ENCODE data around the gene TRIM67. TPM values are rescaled to one million over a fixed set of nuclear protein-coding genes. Genes with fewer than 3 reads are reported as not detected.
"Not testable (repeated sequence)": the region's sequence is repeated elsewhere in the genome, so short reads cannot be mapped to it uniquely, and the experiment has no call there.

The TRIM67 gene
- total RNA-seq, 2 donors from 2014 or later, result 0.12 TPM; not detected in 1

DNA sequence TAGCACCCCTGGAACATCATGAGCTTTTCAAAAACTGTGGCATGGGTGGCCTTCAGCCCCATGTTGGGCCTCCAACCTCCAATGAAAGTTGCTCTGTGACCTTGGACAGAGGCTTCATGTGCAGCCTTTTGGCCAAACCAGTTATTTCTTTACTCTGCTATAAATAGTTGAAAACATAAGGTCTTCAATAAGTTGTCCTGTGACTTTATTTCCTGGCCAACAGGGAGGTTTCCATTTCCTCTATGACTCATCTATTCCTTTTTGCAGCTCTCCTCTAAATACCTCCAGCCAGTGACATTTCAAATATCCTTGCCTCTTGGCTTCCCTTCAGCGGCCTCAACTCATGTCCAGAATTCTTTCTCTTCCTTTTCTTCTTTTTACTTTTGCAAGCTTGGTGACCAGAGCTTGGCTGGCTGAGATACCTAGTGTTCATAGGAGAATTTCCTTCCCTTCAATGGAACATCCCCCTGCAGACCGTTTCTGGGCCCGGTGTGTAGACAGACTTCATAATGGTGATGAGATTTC is 22.7 kb upstream of the TRIM67 start:
- Mint-ChIP-seq H3K4me3 (no peak overlapping the region), H3K9me3 (no peaks in the 10 kb centered on the region), H3K36me3 (ENCODE audit: insufficient read depth in 2 of 2) (peaks cover 0 to 2% of the 10 kb centered on the region in 2 donors), H3K27me3 (ENCODE audit: low read depth) (peaks cover 36% of the 10 kb centered on the region), H3K27ac (no peak overlapping the region), H3K4me1 (ENCODE audit: low read depth) (no peaks in the 10 kb centered on the region)
- DNase-seq, result no peak
- no peak for ATAC-seq (replicated peaks in 1 of 2)

DNA sequence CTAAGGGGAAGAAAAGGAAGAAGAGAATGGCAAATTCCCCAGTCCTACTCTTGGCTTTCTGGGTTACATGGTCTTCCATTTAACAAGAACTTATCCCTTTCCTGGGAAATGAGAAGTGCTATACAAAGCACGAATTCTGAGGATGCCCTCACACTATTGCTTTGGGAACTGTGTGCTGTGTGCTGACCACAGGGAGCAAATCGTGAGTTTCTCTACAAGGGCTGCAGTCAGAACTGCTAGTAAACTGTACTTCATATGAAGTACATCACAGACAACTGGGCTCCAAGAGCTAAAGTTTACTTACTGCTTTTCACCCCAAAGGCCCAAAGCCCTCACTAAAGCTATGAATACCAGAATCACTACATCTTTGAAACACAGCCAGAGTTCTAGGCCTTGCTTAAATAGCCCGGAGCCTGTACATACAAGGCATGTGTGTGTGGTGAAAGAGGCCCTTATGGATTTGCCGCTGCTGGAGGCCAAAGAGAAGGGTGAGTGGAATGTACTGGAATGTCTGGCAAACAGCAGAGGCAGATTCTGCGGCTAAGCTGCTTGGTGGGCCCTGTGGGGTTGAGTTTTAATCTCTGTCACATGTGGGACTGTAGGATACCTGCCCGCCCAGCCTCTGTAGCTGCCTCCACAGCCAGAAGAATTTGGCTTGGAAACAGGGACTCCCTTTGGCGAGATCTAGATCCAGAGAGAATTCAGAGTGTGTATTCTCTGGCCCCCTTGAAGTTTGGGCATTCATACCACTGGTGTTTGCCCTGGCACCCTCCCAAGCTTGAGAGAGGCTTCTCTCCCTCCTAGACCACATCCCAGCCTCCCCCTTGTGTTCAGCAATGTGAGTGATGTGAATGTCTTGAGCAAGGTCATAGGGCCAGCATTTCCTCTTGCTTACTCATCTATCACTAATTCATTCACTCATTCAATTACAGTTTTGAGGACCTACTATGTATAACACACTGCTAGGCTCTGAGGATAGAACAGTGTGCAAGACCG is 21.9 kb upstream of the TRIM67 start:
- ATAC-seq (replicated peaks in 1 of 2), result no peak
- Mint-ChIP-seq H3K36me3 (ENCODE audit: insufficient read depth in 2 of 2) (peaks cover 0 to 2% of the 10 kb centered on the region in 2 donors), H3K27ac (no peak overlapping the region), H3K4me1 (ENCODE audit: low read depth) (no peaks in the 10 kb centered on the region), H3K4me3 (no peak overlapping the region), H3K9me3 (no peaks in the 10 kb centered on the region), H3K27me3 (ENCODE audit: low read depth) (peaks cover 38% of the 10 kb centered on the region)
- DNase-seq, result no peak

DNA sequence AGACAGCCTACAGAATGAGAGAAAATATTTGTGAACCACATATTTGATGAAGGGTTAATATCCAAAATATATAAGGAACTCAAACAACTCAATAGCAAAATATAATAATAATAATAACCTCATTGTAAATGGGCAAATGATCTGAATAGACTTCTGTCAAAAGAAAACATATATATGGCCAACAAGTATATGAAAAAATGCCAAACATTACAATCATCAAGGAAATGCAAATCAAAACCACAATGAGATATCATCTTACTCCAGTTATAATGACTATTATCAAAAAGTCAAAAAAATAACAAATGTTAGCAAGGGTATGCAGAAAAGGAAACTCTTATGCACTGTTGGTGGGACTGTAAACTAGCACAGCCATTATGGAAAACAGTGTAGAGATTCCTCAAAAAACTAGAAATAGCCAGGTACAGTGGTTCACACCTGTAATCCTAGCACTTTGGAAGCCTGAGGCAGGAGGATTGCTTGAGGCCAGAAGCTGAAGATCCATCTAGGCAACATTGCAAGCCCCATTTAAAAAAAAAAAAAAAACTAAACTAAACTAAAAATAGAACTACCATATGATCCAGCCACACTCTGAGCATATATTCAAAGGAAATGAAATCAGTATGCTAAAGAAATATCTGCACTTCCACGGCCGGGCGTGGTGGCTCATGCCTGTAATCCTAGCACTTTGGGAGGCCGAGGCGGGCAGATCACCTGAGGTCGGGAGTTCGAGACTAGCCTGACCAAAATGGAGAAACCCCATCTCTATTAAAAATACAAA is 17.3 kb upstream of the TRIM67 start:
- H3K9me3 Mint-ChIP-seq, result no peaks in the 10 kb centered on the region
- ATAC-seq (replicated peaks in 1 of 2) (no peak), DNase-seq (no peak)
- no peaks in the 10 kb centered on the region for H3K4me1 Mint-ChIP-seq (ENCODE audit: low read depth)
- no peak overlapping the region for H3K27ac Mint-ChIP-seq
- H3K27me3 Mint-ChIP-seq (ENCODE audit: low read depth), result peaks cover 55% of the 10 kb centered on the region
- peaks cover 0 to 2% of the 10 kb centered on the region in 2 donors for H3K36me3 Mint-ChIP-seq (ENCODE audit: insufficient read depth in 2 of 2)
- no peak overlapping the region for H3K4me3 Mint-ChIP-seq

DNA sequence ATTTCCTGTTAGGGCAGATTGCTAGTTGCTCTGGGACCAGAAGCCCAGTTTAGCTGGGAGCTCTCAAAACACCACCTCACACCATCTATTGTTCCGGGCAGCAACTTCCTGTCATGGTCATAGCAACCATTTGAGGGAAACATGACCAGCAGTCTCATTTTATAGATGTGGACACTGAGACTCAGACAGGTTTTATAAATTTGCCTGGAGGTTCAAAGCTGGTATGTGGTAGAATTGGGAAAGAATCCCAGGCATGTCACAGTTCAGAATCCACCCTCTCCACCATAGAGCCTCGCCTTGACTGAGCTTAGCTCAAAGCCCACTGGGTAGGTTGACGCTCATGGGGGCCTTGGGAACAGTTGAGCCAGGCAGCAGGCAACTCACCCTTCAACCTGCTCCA is 14.0 kb upstream of the TRIM67 start:
- H3K4me1 Mint-ChIP-seq (ENCODE audit: low read depth), result no peaks in the 10 kb centered on the region

DNA sequence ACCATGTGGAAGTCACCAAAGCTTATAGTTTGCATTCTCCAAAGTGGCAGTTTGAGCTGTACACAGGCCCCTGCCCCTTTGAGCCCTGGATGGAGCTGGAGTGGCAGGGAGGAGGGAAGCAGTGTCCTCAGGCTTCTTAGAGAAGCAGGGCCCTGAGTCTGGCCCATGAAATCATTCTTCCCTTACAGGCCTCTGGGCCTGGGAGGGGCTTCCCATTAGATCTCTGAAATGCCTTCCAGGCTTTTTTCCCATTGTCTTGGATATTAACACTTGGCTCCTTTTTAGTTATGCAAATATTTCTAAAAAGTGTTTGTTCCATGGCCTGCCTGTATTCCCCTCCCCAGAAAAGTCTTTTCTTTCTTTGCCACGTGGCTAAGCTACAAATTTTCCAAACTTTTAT is 10.0 kb upstream of the TRIM67 start:
- Mint-ChIP-seq H3K4me1 (ENCODE audit: low read depth) (no peaks in the 10 kb centered on the region), H3K4me3 (no peak overlapping the region), H3K27ac (no peak overlapping the region), H3K36me3 (ENCODE audit: insufficient read depth in 2 of 2) (peaks cover 0 to 1% of the 10 kb centered on the region in 2 donors), H3K9me3 (peaks cover 6 to 14% of the 10 kb centered on the region in 2 donors), H3K27me3 (ENCODE audit: low read depth) (peaks cover 46% of the 10 kb centered on the region)
- DNase-seq (no peak), ATAC-seq (replicated peaks in 1 of 2) (no peak)

More for the DNA sequence above, 14.0 kb upstream of the TRIM67 start:
- Mint-ChIP-seq H3K4me3 (no peak overlapping the region), H3K27ac (no peak overlapping the region), H3K9me3 (peaks cover 6 to 14% of the 10 kb centered on the region in 2 donors), H3K36me3 (ENCODE audit: insufficient read depth in 2 of 2) (peaks cover 0 to 1% of the 10 kb centered on the region in 2 donors), H3K27me3 (ENCODE audit: low read depth) (peaks cover 46% of the 10 kb centered on the region)
- DNase-seq, result no peak
- ATAC-seq (replicated peaks in 1 of 2), result no peak

DNA sequence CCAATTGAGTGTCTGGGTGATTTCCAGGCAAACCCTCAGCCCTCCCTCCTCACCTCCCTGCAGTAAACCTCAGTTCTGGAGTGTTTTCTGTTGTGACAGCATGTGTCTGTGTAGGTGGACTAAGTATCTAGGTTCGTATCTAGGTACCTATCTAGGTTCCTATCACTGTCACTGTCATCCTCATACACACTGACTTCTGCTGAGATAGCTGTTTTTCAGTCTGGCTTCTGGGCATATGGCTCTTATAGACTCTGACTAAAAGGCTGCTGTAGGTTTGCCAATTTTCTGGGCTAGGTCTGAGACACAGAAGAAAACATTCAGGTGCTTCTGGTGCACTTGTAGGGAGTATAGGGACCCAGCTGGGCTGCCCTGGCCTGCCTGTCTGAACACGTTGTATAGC is 8.1 kb upstream of the TRIM67 start:
- peaks cover 59% of the 10 kb centered on the region for H3K27me3 Mint-ChIP-seq (ENCODE audit: low read depth)
- no peak overlapping the region for H3K27ac Mint-ChIP-seq
- peaks cover 0 to 1% of the 10 kb centered on the region in 2 donors for H3K36me3 Mint-ChIP-seq (ENCODE audit: insufficient read depth in 2 of 2)
- H3K4me1 Mint-ChIP-seq (ENCODE audit: low read depth), result no peaks in the 10 kb centered on the region
- no peak overlapping the region for H3K4me3 Mint-ChIP-seq
- ATAC-seq (replicated peaks in 1 of 2) (no peak), DNase-seq (no peak)
- H3K9me3 Mint-ChIP-seq, result peaks cover 6 to 14% of the 10 kb centered on the region in 2 donors

DNA sequence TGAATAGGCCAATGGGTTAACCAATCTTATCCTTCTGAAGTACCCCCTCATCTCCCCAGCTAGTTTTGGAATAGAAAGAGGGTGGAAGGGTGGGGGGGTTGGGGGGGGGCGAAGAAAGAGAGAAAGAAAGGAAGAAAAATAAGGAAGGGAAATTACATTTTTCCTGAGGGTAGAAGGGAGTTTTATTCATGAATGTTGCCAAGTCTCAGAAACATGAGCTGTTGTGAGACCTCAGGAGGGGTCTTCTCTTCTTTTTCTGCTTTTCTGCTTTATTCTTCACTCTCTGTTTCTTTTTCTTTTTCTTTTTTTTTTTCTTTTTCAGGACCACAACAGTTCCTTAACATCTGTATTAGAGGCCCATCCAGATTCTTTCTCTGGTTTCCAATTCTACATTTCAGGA is 6.0 kb upstream of the TRIM67 start:
- peaks cover 65% of the 10 kb centered on the region for H3K27me3 Mint-ChIP-seq (ENCODE audit: low read depth)
- H3K27ac Mint-ChIP-seq, result no peak overlapping the region
- DNase-seq (no peak), ATAC-seq (replicated peaks in 1 of 2) (no peak)
- peaks cover 6 to 10% of the 10 kb centered on the region in 2 donors for H3K9me3 Mint-ChIP-seq
- H3K4me1 Mint-ChIP-seq (ENCODE audit: low read depth), result no peaks in the 10 kb centered on the region
- no peak overlapping the region for H3K4me3 Mint-ChIP-seq
- H3K36me3 Mint-ChIP-seq (ENCODE audit: insufficient read depth in 2 of 2), result peaks cover 0 to 1% of the 10 kb centered on the region in 2 donors

DNA sequence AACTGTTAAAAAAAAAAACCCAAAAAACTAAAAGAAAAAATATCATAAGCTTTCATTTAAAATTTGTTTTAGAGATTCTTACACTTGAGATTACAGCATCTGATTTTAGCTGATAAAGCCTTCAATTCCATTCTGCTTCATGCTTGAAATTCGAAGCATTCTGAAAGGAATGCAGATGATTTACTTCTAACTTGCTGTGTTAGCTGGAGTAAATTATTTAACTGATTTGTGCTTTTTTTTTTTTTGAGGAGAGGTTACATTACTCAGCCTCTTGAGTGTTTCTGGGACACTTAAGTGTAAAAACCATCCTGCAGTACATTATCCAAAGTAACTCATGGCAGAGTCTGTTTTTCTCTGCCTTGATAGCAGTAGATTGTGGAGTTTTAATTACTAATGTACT is 4.5 kb upstream of the TRIM67 start:
- no peak overlapping the region for H3K27ac Mint-ChIP-seq

DNA sequence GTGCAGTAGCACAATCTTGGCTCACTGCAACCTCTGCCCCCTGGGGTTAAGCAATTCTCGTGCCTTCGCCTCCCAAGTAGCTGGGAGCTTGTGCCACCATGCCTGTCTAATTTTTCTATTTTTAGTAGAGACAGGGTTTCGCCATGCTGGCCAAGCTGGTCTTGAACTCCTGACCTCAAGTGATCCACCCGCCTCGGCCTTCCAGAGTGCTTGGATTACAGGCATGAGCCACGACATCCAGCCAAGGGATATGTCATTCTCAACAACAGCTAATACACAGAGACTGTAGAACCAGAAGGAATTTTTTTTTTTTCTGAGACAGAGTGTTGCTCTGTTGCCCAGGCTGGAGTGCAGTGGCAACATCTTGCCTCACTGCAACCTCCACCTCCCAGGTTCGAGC is 3.7 kb upstream of the TRIM67 start:
- H3K4me3 Mint-ChIP-seq; ATAC-seq (replicated peaks in 1 of 2); H3K4me1 Mint-ChIP-seq (ENCODE audit: low read depth); H3K36me3 Mint-ChIP-seq (ENCODE audit: insufficient read depth in 2 of 2); DNase-seq; H3K9me3 Mint-ChIP-seq; H3K27ac Mint-ChIP-seq: not testable (repeated sequence)
- peaks cover 62% of the 10 kb centered on the region for H3K27me3 Mint-ChIP-seq (ENCODE audit: low read depth)

More for the DNA sequence above, 4.5 kb upstream of the TRIM67 start:
- peaks cover 0 to 1% of the 10 kb centered on the region in 2 donors for H3K36me3 Mint-ChIP-seq (ENCODE audit: insufficient read depth in 2 of 2)
- H3K9me3 Mint-ChIP-seq, result peaks cover 2 to 5% of the 10 kb centered on the region in 2 donors
- H3K4me3 Mint-ChIP-seq, result no peak overlapping the region
- H3K27me3 Mint-ChIP-seq (ENCODE audit: low read depth), result peaks cover 68% of the 10 kb centered on the region
- ATAC-seq (replicated peaks in 1 of 2) (no peak), DNase-seq (no peak)
- no peaks in the 10 kb centered on the region for H3K4me1 Mint-ChIP-seq (ENCODE audit: low read depth)

DNA sequence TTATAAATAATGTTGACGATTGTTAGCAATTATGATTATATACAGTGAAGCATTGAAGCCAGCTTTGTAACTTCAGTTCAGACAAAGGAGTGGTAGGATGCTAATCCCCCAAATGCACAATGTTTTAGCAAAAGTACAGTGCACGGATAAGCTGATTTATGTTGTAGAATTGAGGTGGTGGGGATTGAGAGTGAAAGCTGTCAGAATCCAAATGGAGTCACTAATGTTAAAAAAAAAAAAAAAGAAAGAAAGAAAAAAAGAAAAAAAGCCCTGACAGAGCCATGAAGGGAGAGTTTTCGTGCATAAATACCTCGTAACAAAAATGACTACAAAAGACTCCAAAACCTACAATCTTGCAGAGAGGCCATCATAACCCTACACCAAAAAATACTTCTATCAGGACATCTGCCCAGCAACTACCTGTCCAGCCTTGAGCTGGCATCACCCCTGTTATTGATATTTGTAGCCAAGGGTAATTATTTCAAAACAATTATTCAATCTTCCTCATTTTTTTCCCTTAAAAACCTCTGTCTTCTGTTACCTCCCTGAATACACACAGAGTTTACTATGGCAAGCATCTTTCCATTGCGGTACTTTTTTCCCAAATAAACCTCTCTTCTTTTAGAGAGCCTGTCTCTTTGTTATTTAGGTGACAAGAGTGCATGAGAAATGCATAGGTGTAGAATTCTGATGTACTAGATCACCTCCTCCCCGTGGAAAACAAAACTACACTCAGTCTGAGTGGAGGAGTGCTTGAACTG is 2.5 kb upstream of the TRIM67 start:
- Mint-ChIP-seq H3K4me3 (no peak overlapping the region), H3K36me3 (ENCODE audit: insufficient read depth in 2 of 2) (no peaks in the 10 kb centered on the region), H3K27ac (no peak overlapping the region), H3K4me1 (ENCODE audit: low read depth) (no peaks in the 10 kb centered on the region), H3K27me3 (ENCODE audit: low read depth) (peaks cover 66% of the 10 kb centered on the region), H3K9me3 (no peaks in the 10 kb centered on the region)
- no peak for DNase-seq
- ATAC-seq (replicated peaks in 1 of 2), result no peak

DNA sequence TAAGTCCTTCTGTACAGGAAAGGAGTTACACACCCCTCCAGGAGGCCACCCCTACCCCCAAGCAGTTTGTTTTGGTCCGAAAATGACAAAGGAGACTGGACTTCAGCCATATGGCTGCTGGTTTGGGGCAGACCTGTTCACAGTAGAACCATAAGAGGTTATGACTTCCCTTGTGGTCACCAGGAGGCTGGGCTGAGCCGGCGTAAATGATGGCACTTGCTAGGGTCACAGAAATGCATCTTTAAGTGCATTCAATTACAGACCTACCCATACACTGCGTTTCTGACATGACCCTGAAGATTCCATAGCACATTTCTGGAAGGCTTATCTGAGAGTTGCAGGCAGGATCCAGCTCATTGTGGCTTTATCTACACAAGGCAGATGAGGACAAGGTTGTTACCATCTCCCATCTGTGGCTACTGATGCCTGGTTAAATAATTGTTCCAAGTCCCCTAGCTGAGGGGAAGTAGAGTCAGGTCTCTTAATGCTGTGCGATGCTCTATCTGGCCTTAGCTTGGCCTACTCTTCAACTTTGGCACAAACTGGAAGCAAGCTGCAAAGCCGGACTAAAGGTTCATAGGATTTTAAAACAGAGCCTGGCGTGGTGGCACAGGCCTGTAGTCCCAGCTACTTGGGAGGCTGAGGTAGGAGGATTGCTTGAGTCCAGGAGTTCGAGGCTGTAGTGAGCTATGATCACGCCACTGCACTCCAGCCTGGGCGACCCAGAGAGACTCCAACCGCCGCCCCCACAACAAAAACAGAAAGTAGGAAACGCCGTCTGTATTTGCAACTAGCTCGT is 1.7 kb upstream of the TRIM67 start:
- H3K27me3 Mint-ChIP-seq (ENCODE audit: low read depth), result peaks cover 67% of the 10 kb centered on the region
- H3K9me3 Mint-ChIP-seq, result no peaks in the 10 kb centered on the region
- H3K36me3 Mint-ChIP-seq (ENCODE audit: insufficient read depth in 2 of 2), result no peaks in the 10 kb centered on the region
- ATAC-seq (replicated peaks in 1 of 2), result no peak
- DNase-seq, result no peak
- no peaks in the 10 kb centered on the region for H3K4me1 Mint-ChIP-seq (ENCODE audit: low read depth)
- H3K27ac Mint-ChIP-seq, result no peak overlapping the region
- peak overlapping the region; percentile 29 to 33 for H3K4me3 Mint-ChIP-seq
